HG02610 (cell line): ENCODE results near the gene FOXC2.

ENCODE experiments used
- ATAC-seq: cut with Tn5 transposase; IDR thresholded peaks from one replicate; pipeline ENCODE4 v1.9.1; 2021; ENCODE audit warnings: mild to moderate bottlenecking, moderate library complexity; ENCODE audit not compliant: unreplicated experiment

FOXC2 gene

DNA sequence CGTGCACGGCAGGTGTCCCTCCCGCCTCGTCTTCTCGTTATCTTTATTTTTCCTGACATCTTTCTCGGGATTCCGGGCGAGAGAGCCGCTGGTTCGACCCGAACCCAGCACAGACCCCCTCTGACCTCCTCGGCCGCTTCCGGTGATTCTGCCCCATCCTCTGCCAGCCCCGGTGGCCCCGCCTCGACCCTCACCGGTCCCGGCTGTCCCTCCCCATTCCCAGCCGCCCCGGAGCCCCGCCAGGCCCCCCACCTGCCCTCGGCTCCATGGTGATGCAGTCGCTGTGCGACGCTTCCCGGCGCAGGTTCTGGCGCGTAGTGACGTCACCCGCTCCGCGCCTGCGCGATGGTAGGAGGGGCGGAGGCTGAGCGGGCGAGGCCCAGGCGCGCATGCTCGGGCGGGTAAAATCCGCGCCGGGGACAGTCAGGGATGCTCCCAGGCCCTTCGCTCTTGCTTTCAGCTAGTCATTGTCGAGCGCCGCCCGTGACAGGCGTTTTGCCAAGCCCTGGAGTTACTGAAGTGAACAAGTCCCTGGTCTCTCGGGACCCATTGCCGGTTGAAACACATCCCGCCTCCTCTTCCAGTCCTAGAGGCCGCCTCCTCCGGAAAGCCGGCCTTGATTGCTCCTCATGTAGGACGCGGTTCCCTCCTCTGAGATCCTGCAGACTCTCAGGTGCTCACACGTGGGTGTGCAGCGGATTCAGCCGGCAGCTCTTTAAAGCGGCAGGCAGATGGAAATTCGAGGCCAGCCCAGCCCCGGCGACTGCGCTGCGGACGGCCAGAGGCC lies 11.5 kb upstream of the FOXC2 start, which contains the start of gene MTHFSD:
Gene MTHFSD (minus strand): TSS at position 319 of the 787 bp plus-strand sequence. CDS start 51 bp downstream, at position 268.
- peak; percentile 85 for ATAC-seq

DNA sequence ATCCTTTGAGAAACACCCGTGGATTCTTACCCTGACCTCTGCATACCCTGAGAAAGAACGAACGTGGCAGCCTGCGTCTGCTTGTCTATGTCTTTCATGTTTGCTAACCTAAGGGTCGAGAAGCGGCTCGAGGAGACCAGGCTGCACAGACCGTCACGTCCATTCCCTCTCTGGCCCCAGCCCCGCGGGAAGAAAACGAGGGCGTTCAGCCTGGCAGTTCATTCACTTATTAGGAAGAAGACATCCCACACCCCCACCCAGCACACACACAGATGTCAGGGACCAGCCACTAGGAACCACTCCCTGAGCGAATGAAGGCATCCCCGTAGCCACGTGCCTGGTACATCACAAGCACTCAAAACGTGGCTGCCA lies 10.9 kb upstream of the FOXC2 start:
- ATAC-seq: no peak

DNA sequence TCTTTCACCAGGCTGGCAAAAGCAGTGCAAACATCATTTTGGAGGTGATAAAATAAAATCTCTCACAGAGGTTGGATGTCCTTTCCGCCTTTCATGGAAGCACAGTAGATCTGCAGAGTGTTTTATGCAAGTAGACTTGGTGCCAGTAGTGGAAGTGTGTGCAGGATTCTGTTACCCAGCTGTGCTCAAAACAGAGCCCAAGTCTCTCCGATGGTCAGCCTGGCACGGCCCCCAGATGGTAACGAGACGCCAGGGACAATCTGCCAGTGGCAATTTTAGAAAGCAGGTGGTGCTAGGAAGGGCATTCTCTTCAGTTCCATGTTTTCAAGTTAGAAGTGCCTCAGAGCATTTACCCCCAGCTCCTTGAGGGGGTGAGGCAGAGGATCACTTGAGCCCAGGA lies 10.1 kb upstream of the FOXC2 start:
- ATAC-seq: no peak

DNA sequence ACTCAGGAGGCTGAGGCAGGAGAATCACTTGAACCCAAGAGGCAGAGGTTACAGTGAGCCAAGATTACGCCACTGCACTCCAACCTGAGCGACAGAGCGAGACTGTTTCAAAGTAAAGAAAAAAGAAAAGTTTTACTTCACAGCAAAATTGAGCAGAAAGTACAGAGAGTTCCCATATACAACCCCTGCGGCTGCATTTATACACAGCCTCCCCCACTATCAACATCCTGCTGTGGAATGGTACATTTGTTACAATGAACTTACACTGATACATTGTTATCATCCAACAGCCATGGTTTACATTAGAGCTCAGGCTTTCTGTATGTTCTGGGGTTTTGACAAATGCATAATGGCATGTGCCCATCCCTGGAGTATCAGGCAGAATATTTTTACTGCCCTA lies 9.0 kb upstream of the FOXC2 start:
- ATAC-seq: no peak

DNA sequence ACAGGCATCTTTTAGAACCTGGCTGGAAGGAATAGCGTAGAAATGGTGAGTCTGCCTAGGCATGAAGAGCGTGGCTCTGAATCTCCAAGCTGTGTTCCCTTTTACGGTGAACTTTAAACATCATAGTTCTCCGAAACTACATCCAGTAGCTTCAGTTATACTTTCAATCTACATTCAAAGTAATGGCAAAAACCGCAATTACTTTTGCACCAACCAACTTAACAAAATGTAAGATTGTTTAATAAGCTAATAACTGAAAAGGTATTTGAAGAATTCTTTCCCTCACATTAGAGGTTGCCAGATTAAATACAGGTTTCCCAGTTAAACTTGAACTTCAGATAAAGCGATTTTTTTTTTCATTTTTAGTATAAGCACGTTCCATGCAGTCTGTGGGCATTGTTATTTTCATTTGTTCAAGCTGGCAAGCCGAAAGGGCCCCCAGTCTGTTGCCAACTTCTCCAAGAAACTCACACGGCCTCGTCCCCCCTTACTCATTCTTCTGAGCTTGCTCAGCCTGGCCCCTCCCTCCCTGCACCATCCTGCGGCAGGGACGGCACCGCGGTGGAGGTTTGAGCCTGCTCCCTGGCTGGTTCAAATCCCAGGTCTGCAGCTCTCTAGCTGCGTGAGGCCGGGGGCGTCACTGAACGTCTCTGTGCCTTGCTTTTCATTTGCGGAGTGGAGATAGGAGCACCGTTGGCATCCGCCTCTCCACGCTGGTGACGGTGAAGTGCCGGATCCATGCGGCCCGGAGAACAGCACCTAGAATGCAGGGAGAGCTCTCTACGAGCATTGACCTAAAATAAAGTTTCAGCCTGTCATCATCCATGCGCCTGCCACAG lies 8.1 kb upstream of the FOXC2 start:
- ATAC-seq: no peak

DNA sequence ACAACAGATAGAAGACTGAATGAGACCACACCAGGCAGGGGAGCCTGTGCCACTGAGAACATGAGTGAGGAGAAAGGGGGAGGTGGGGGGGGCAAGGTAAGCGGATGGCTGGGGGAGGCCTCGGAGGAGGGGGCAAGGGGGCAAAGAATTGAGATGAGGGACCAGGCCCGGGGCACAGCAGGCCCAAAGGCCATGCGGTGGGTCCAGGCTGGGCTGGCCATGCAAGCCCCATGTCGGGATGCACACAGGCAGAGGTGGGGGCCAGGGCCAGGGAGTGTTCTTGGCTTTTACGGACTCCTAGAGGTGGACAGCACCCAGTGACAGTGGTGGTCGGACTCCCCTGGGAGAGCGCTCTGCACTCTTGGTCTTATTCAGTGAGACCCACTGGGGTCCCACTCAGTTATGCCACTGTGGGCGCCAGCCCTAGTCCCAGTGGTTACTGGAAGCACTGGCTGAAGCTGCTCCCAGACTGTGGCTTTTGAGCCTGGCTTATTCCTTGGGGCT lies 6.8 kb upstream of the FOXC2 start:
- ATAC-seq: no peak

DNA sequence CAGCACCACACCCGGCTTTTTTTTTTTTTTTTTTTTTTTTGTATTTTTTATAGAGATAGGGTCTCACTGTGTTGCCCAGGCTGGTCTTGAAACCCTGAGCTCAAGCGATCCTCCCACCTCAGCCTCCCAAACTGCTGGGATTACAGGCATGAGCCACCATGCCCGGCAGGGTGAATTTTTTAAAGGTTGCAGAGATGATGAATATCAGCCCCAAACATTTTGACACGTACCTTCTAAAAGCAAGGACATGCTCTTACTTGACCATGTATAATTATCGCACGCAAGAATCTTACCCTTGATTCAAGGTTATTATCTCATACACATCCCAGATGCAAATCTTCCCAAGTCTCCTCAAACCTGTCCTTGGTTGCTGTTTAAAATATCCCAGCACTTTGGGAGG lies 4.3 kb upstream of the FOXC2 start:
- no peak for ATAC-seq

DNA sequence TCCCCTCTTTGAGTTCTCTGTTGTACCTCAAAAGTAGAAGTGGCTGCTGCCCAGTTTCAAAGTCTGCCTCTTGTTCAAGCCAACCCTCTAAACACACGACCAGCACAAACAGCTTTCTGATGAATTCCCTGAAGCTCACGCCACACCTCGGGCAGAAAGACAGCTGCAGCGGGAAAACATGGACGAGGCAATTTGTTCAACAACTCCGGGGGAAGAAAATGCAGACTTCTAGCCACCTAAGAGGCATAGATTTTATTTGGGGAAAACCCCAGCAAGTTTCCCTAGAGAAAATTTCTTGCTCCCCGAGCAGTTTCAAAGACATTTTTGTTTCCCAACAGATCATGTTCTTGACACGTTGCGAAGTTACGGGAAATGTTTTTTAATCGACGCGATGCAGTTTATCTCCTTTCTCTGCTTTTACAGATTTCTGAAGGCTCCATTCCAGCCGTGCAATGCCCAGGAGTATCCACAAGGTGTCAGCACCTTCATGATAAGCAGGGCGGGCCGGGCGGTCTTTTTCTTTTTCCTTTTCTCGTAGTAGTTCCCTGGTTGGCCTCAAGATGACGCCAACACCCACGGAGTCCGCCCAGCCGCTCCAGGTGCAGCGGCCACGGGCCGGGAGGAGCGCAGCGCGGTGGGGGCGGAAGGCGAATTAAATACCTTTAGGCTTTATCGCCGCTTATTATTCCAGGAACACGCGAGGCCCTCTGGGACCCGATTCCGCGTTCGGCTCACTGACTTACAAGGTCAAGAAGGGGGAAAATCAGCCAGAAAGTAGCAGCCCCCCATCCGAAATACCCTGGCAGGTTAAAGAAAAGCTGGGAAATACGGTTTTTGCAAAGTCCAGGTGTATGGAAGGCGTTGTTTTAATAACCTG lies 2.9 kb upstream of the FOXC2 start:
- ATAC-seq: no peak

DNA sequence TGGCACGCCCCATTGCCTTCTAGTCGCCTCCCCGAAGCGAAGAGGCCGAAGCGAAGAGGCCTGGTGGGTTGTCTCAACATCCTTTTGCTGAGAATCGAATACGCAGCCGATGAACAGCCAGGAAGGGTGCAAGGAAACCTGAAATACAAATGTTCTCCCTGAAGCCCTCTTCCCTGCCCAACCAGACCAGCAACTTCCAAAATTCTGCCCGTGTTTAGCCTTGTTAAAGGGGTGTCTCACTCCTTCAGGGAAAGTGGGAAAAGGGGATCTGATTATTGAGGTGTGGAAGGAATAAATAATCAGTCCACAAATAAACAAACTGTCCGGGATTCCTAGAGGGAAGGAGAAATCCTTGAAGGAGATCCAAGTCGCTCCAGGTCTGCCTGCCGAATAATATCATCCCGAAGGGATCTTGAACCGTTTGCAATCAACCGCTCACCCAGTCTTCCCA lies 1.4 kb upstream of the FOXC2 start:
- no peak for ATAC-seq

DNA sequence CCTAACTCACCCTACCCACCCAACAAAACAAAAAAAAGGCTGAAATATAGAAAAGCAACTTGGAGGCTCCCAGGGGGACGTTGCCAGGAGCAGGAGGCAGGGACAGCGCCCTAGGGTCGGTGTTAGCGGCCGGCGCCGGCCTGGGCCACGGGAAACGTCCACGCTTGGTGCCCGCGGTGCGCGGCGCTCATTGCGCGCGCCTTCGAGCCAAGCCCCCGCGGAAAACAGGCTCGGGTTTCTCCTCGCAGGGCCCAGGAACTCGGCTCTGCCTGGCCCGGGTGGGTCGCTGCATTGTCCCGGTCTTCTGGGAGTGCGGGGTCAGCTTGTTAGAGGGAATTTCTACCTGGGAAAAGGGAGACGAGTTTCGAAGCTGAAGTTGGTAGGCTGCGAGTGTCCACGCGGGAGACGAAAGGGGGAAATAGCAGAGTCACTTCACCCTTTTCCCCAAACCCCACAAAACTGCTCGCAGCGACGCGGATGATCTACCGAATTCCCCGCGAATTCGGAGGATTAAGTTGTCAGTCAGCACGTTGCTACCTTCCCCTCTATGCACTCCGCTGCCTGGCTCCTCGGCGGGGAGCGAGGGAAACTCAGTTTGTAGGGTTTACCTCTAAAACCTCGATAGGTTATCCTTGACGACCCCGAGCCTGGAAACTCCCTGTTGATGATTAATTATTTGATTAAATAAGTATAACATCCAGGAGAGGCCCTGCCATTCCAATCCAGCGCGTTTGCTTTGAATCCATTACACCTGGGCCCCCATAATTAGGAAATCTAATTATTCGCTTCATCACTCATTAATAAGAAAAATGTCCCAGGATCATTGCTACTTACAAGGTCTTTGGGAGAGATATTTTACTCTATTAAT lies 751 bp upstream of the FOXC2 start:
- ATAC-seq: no peak

DNA sequence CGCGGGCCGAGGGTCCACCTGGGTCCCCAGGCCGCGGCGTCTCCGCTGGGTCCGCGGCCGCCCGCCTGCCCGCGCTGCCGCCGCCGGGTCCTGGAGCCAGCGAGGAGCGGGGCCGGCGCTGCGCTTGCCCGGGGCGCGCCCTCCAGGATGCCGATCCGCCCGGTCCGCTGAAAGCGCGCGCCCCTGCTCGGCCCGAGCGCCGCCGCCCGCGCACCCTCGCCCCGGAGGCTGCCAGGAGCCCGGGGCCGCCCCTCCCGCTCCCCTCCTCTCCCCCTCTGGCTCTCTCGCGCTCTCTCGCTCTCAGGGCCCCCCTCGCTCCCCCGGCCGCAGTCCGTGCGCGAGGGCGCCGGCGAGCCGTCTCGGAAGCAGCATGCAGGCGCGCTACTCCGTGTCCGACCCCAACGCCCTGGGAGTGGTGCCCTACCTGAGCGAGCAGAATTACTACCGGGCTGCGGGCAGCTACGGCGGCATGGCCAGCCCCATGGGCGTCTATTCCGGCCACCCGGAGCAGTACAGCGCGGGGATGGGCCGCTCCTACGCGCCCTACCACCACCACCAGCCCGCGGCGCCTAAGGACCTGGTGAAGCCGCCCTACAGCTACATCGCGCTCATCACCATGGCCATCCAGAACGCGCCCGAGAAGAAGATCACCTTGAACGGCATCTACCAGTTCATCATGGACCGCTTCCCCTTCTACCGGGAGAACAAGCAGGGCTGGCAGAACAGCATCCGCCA lies 504 bp downstream of the FOXC2 start:
- no peak for ATAC-seq

DNA sequence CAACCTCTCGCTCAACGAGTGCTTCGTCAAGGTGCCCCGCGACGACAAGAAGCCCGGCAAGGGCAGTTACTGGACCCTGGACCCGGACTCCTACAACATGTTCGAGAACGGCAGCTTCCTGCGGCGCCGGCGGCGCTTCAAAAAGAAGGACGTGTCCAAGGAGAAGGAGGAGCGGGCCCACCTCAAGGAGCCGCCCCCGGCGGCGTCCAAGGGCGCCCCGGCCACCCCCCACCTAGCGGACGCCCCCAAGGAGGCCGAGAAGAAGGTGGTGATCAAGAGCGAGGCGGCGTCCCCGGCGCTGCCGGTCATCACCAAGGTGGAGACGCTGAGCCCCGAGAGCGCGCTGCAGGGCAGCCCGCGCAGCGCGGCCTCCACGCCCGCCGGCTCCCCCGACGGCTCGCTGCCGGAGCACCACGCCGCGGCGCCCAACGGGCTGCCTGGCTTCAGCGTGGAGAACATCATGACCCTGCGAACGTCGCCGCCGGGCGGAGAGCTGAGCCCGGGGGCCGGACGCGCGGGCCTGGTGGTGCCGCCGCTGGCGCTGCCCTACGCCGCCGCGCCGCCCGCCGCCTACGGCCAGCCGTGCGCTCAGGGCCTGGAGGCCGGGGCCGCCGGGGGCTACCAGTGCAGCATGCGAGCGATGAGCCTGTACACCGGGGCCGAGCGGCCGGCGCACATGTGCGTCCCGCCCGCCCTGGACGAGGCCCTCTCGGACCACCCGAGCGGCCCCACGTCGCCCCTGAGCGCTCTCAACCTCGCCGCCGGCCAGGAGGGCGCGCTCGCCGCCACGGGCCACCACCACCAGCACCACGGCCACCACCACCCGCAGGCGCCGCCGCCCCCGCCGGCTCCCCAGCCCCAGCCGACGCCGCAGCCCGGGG lies 1.3 kb downstream of the FOXC2 start:
- no peak for ATAC-seq

DNA sequence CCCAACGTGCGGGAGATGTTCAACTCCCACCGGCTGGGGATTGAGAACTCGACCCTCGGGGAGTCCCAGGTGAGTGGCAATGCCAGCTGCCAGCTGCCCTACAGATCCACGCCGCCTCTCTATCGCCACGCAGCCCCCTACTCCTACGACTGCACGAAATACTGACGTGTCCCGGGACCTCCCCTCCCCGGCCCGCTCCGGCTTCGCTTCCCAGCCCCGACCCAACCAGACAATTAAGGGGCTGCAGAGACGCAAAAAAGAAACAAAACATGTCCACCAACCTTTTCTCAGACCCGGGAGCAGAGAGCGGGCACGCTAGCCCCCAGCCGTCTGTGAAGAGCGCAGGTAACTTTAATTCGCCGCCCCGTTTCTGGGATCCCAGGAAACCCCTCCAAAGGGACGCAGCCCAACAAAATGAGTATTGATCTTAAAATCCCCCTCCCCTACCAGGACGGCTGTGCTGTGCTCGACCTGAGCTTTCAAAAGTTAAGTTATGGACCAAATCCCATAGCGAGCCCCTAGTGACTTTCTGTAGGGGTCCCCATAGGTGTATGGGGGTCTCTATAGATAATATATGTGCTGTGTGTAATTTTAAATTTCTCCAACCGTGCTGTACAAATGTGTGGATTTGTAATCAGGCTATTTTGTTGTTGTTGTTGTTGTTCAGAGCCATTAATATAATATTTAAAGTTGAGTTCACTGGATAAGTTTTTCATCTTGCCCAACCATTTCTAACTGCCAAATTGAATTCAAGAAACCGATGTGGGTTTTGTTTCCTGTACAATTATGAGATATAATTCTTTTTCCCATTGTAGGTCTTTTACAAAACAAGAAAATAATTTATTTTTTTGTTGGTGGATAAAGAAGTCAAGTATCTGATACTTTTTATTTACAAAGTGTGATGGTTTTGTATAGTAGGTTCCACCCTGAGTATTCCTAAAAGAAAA lies 2.3 kb downstream of the FOXC2 start:
- ATAC-seq: no peak

DNA sequence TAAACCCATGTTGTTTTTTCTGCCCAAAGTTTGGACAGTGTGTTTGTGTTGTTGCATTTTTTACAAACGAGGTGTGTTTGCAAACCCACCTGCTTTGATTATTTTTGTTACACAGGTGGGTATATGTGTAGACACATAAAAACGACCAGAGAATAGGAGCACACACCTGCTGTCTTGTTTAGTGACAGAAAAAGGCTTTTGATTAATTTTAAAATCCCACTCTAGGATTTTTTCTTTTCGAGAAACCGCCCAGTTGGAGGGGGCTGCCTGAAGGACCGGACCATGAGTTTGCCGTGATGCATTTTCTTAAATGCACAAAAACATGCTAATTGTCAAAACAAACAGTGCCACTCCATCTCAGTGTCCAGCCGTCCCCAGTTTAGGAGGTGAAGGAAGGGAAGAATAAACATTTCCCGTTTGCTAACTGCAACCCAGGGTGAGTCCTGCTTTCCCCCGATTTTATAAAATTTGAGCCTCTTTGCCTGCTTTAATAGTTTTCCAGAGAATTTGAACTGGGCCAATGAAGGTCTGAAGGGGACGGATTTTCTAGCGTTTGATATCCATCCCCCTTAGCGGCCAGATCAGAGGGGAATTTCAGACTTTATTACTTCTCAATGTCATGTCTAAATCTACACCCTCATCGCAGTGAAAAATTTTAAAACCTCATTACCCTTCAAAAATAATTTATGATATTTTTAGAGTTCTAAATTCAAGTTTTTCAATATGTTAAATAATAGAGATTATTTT lies 3.2 kb downstream of the FOXC2 start:
- ATAC-seq: no peak

DNA sequence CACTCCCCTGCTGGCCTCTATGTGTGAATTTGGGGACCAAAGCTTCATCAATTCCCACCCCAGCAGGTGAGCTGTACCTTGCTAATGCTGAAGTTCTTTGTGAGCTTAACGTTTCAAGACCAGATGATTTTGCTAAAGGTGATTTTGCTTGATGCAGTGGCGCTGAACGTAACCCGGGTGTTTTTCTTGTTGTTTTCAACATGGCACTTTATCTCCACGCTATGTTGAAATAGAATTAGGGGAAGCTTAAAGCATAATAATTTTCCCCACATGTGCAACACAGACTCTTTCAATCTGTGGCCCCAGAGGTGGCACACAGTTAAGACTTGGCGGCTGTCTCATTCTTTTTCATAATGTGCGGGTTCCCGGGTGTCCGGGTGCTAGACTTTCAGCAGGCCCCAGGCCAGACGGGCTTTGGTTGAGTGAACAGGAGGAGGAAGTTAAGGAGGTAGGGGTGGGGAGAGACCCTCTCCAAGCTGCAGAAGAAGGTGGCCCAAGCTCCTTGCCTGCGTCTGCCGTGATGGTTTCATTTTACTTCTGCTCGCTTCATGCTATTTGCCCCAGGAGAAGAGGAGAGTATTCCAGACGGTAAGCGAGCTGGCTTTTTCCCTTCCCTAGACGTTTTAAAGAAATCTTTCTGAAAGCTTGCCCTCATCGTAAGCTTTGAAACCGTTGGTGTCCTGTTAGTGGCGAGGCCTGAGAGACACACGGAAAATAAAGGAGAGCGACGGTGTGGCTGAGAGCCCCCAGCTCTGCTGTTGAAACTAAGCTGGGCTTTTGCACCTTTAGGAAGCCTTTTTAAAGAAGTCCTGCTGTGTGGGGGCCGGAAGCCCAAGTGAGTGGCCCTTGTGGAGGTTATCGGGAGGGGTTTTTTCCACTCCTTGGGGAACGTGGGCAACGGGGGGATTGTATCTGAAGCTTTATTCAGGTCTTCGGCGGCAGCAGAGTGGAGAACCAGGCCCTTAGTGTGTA lies 4.2 kb downstream of the FOXC2 start:
- ATAC-seq: no peak
